IMR-90 (cell line): Measurements from ENCODE around the gene CAPN9.

ENCODE experiments used
- BHLHE40 ChIP-seq: fragments of 150-350 bp; IDR thresholded peaks from 2 replicates; pipeline ENCODE4 v1.6.1; 2016; ENCODE audit warnings: mild to moderate bottlenecking, low read depth, low read length
- CEBPB ChIP-seq: IDR thresholded peaks from 2 replicates; pipeline ENCODE4 v1.6.1; 2012; ENCODE audit warnings: low read depth, low read length, improper control_type of control experiment
- FOS ChIP-seq: fragments of 150-350 bp; IDR thresholded peaks from 2 replicates; pipeline ENCODE4 v1.6.1; 2016; ENCODE audit warnings: low read depth, low read length
- MAFK ChIP-seq: IDR thresholded peaks from 2 replicates; pipeline ENCODE4 v1.6.1; 2012; ENCODE audit warnings: low read depth, low read length, improper control_type of control experiment
- MXI1 ChIP-seq: IDR thresholded peaks from 2 replicates; pipeline ENCODE4 v1.6.1; 2012; ENCODE audit warnings: low read depth, mild to moderate bottlenecking, low read length, moderate library complexity, borderline replicate concordance
- POLR2A ChIP-seq: IDR thresholded peaks from 2 replicates; pipeline ENCODE4 v1.6.1; 2012; ENCODE audit warnings: mild to moderate bottlenecking, low read depth, low read length
- RFX5 ChIP-seq: IDR thresholded peaks from 2 replicates; pipeline ENCODE4 v1.8.0; 2012; ENCODE audit warnings: low read depth, mild to moderate bottlenecking, low read length, moderate library complexity
- SMC3 ChIP-seq: fragments of 150-350 bp; IDR thresholded peaks from 2 replicates; pipeline ENCODE4 v1.6.1; 2016; ENCODE audit warnings: low read depth, mild to moderate bottlenecking, antibody characterized with exemption, low read length, moderate library complexity
- TF ChIP-seq, protein P1 (sequence below): conservative IDR thresholded peaks from 2 replicates; pipeline ENCODE4 v1.5.1; 2012; ENCODE audit warnings: mild to moderate bottlenecking, low read depth, low read length, improper control_type of control experiment
- TF ChIP-seq, protein P2 (sequence below): fragments of 150-350 bp; IDR thresholded peaks from 2 replicates; pipeline ENCODE4 v1.6.1; 2017; ENCODE audit warnings: mild to moderate bottlenecking, antibody characterized with exemption, low read length, low read depth

DNA sequence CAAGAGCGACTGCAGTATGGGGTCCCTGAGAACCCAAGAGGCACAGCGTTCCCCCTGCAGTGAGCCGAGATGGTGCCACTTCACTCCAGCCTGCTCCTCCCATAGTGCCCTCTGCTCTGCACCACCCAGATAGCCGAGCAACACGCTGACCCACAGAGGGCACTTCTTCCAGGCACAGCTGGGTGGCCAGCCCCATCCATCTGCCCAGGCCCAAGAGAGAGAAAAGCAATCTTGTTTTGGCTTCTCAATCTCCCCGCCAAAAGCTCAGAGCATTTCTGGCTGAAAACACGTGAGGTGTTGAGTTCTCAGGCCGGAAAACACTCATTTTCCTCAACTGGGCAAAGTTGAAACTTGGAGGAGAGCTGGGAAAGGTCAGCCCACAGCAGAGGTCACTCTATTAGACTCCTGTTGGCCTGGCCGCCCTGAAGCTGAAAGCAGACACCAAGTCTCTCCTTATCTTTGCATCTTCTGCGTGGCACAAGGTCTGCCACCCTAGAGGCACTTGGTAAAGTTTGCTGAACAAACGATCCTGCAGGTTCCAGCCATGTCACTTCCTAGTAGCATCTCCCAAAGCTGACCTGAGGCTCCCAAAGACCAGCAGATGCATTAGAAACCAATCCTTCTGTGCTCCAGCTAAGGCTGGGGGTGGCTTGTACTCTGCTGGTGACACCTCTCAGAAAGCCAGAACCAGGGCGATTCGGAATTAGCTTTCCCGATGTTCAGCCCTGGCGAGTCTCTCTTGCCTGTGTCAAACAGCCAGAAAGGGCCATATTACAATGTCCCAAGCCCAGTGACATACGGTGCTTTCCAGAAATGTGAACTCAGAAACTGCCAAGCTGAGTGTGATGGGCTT is 10.9 kb downstream of the CAPN9 start:
- TF ChIP-seq SMC3, result no peak
- TF ChIP-seq POLR2A, result no peak
- TF ChIP-seq, protein P1, sequence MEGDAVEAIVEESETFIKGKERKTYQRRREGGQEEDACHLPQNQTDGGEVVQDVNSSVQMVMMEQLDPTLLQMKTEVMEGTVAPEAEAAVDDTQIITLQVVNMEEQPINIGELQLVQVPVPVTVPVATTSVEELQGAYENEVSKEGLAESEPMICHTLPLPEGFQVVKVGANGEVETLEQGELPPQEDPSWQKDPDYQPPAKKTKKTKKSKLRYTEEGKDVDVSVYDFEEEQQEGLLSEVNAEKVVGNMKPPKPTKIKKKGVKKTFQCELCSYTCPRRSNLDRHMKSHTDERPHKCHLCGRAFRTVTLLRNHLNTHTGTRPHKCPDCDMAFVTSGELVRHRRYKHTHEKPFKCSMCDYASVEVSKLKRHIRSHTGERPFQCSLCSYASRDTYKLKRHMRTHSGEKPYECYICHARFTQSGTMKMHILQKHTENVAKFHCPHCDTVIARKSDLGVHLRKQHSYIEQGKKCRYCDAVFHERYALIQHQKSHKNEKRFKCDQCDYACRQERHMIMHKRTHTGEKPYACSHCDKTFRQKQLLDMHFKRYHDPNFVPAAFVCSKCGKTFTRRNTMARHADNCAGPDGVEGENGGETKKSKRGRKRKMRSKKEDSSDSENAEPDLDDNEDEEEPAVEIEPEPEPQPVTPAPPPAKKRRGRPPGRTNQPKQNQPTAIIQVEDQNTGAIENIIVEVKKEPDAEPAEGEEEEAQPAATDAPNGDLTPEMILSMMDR, result no peak
- TF ChIP-seq CEBPB, result no peak
- no peak for TF ChIP-seq BHLHE40
- no peak for TF ChIP-seq MXI1
- TF ChIP-seq, protein P2, sequence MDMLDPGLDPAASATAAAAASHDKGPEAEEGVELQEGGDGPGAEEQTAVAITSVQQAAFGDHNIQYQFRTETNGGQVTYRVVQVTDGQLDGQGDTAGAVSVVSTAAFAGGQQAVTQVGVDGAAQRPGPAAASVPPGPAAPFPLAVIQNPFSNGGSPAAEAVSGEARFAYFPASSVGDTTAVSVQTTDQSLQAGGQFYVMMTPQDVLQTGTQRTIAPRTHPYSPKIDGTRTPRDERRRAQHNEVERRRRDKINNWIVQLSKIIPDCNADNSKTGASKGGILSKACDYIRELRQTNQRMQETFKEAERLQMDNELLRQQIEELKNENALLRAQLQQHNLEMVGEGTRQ, result no peak
- TF ChIP-seq FOS, result no peak
- TF ChIP-seq MAFK, result no peak
- no peak for TF ChIP-seq RFX5
